Upper lobe of left lung (tissue), 4 donors: ENCODE results near the gene ARID1B.

Experiments
- POLR2AphosphoS5 ChIP-seq, 2 donors: sonication (generic); formaldehyde crosslinking; IDR thresholded peaks; one replicate each; pipeline ENCODE4 v1.5.1; 2017; ENCODE audit warnings: antibody characterized with exemption in 2 of 2
- TF ChIP-seq, protein P1 (sequence below), 6 experiments: fragments of 450-650 bp in 4 of 6; fragments of 200-600 bp in 2 of 6; sonication (generic) in 2 of 6; IDR thresholded peaks; one replicate each; pipeline ENCODE4 v1.5.1; 2016 to 2019; ENCODE audit warnings: antibody characterized with exemption in 6 of 6

DNA sequence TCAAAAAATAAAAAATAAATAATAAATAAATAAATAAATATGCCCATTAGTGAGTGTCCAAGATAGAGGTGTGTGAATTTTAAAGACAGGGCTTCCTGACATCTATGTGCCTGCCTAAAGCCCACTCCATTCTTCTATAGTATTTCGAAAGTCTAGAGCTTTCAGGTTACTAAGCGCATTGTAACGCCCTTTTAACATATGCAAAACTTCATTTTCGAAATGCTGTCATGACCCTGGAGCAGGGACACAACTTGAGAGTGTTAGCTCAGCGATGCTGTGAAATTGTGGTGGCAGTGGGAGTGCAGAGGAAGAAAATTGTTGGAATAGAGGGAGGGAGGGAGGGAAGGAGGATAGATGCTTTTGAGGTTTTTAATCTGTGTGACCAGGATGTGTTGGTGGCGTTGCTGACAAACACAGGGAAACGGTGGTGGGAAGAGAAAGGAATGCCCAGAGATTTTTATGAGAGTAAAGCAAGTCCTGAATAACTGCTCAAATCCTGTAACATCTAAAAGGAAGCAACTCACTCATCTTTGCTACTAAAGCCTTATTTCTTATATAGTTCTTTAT, 169.3 kb downstream of the ARID1B start:
- TF ChIP-seq, protein P1, sequence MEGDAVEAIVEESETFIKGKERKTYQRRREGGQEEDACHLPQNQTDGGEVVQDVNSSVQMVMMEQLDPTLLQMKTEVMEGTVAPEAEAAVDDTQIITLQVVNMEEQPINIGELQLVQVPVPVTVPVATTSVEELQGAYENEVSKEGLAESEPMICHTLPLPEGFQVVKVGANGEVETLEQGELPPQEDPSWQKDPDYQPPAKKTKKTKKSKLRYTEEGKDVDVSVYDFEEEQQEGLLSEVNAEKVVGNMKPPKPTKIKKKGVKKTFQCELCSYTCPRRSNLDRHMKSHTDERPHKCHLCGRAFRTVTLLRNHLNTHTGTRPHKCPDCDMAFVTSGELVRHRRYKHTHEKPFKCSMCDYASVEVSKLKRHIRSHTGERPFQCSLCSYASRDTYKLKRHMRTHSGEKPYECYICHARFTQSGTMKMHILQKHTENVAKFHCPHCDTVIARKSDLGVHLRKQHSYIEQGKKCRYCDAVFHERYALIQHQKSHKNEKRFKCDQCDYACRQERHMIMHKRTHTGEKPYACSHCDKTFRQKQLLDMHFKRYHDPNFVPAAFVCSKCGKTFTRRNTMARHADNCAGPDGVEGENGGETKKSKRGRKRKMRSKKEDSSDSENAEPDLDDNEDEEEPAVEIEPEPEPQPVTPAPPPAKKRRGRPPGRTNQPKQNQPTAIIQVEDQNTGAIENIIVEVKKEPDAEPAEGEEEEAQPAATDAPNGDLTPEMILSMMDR (IDR thresholded peaks at IDR 0.05) = no peak
- TF ChIP-seq POLR2AphosphoS5 (IDR thresholded peaks at IDR 0.05) = no peak
